SKM-1 (cell line): ENCODE results near the gene ZFP62.
"Not testable (repeated sequence)": the region's sequence is repeated elsewhere in the genome, so short reads cannot be mapped to it uniquely, and the experiment has no call there.

Source experiments
- DNase-seq: peaks from one replicate; lab custom pipeline; 2025; ENCODE audit not compliant: unreplicated experiment; lab: John Stamatoyannopoulos, UW

Gene ZFP62

GRCh38 chr5:180860887-180861822, at the start of gene ZFP62:
TSS of gene ZFP62 (minus strand) at chr5:180861276. CDS start at chr5:180861219, 57 bp downstream.
- DNase-seq: peak; percentile 79

- no peak for DNase-seq
These were observed 49.7 kb upstream of the ZFP62 start for GRCh38 chr5:180910735-180911134.

GRCh38 chr5:180910182-180910581, 49.1 kb upstream of the ZFP62 start:
- no peak for DNase-seq

GRCh38 chr5:180909782-180910181, 48.7 kb upstream of the ZFP62 start:
- no peak for DNase-seq

- peak; percentile 6 for DNase-seq
These were observed 48.1 kb upstream of the ZFP62 start for GRCh38 chr5:180908998-180909731.

- no peak for DNase-seq
These were observed 47.3 kb upstream of the ZFP62 start for GRCh38 chr5:180908400-180908799.

GRCh38 chr5:180901319-180902009, 40.4 kb upstream of the ZFP62 start:
- DNase-seq: no peak

GRCh38 chr5:180900178-180900577, 39.1 kb upstream of the ZFP62 start:
- no peak for DNase-seq

- no peak for DNase-seq
These were observed 37.7 kb upstream of the ZFP62 start, which contains the start of gene BTNL8 for GRCh38 chr5:180898621-180899246. TSS of gene BTNL8 (plus strand) at chr5:180899159. CDS start at chr5:180899311, 152 bp downstream.

GRCh38 chr5:180895330-180895729, 34.3 kb upstream of the ZFP62 start:
- not testable (repeated sequence) for DNase-seq

- DNase-seq: no peak
These were observed 28.3 kb upstream of the ZFP62 start for GRCh38 chr5:180889381-180889780.

- not testable (repeated sequence) for DNase-seq
These were observed 24.9 kb upstream of the ZFP62 start for GRCh38 chr5:180885845-180886529.

- DNase-seq: no peak
These were observed 14.9 kb upstream of the ZFP62 start for GRCh38 chr5:180875860-180876426.

- no peak for DNase-seq
These were observed 13.9 kb upstream of the ZFP62 start for GRCh38 chr5:180874804-180875582.

GRCh38 chr5:180873615-180874520, 12.8 kb upstream of the ZFP62 start:
- DNase-seq: peak; percentile 97

GRCh38 chr5:180872419-180872818, 11.3 kb upstream of the ZFP62 start:
- DNase-seq: no peak

- DNase-seq: no peak
These were observed 9.4 kb upstream of the ZFP62 start for GRCh38 chr5:180870276-180871068.
